HCT116 (cell line): ENCODE measurements around the gene MYL12B. TPM values are rescaled to one million over a fixed set of nuclear protein-coding genes. Genes with fewer than 3 reads are reported as not detected.

Experiments used
- ATAC-seq: fragments of 200-7000 bp; cut with Tn5 transposase; 2 replicates; pipeline ENCODE4 v1.9.1; 2020; ENCODE audit warnings: mild to moderate bottlenecking, moderate library complexity
- BruUV-seq: library from RNA; stranded (reverse); fragments of 400-500 nt; replicated peaks from 2 replicates; lab custom pipeline; 2021; lab: Mats Ljungman, UMichigan
- CTCF ChIA-PET: fragments of 300-600 bp; sonication (Branson Sonifier 250); formaldehyde crosslinking; loops from one replicate; lab custom pipeline; 2021; ENCODE audit warnings: antibody characterized with exemption; lab: Charles Lee
- POLR2A ChIA-PET: fragments of 300-600, 350-600 bp; sonication (Branson Sonifier 250); formaldehyde crosslinking; loops from one replicate; lab custom pipeline; 2021; ENCODE audit warnings: antibody characterized with exemption; lab: Charles Lee
- RAD21 ChIA-PET, 2 experiments: fragments of 300-600 bp; sonication (Branson Sonifier 250); formaldehyde crosslinking; loops; one replicate each; lab custom pipeline; 2023; ENCODE audit warnings: low total read pairs in 2 of 2; ENCODE audit not compliant: uncharacterized antibody in 2 of 2, unreplicated experiment in 2 of 2, low non-redundant PET in 1 of 2; lab: Charles Lee
- DNase-seq: peaks from one replicate; pipeline ENCODE4 v3.0.0-alpha.2; 2010; ENCODE audit warnings: low read depth, low spot score
- H2AFZ ChIP-seq: fragments of 200-600 bp; shearing (Covaris generic), sonication (generic); 2 replicates; pipeline ENCODE4 v1.6.1; 2017; ENCODE audit warnings: low read depth, mixed run types, mixed read lengths, antibody characterized with exemption, low read length; ENCODE audit not compliant: poor library complexity, severe bottlenecking
- H3K27ac ChIP-seq: 2 replicates; pipeline ENCODE4 v1.5.1; 2012; ENCODE audit warnings: low read depth, low read length
- H3K27me3 ChIP-seq: fragments of 200-600 bp; sonication (generic); 2 replicates; pipeline ENCODE4 v1.6.1; 2016; ENCODE audit warnings: mixed run types, low read length, mixed read lengths; ENCODE audit not compliant: insufficient read depth
- H3K36me3 ChIP-seq, 2 experiments: fragments of 200-500 bp in 1 of 2; fragments of 200-600 bp in 1 of 2; sonication (Bioruptor generic) in 1 of 2; sonication (generic) in 1 of 2; 2 replicates each; pipeline versions ENCODE4 v1.5.1 to v1.6.1; 2014 to 2016; ENCODE audit warnings: low read length in 2 of 2, inconsistent platforms in 1 of 2, mixed read lengths in 1 of 2, mixed run types in 1 of 2; ENCODE audit not compliant: insufficient read depth in 2 of 2, control insufficient read depth in 1 of 2
- H3K4me1 ChIP-seq, 2 experiments: fragments of 200-600 bp in 1 of 2; sonication (generic) in 1 of 2; 2 replicates each; pipeline versions ENCODE4 v1.5.1 to v1.6.1; 2012 to 2017; ENCODE audit warnings: low read length in 2 of 2, inconsistent platforms in 1 of 2, mild to moderate bottlenecking in 1 of 2, mixed read lengths in 1 of 2, mixed run types in 1 of 2, moderate library complexity in 1 of 2; ENCODE audit not compliant: insufficient read depth in 2 of 2, control insufficient read depth in 1 of 2
- H3K4me2 ChIP-seq: fragments of 200-600 bp; sonication (generic); 2 replicates; pipeline ENCODE4 v1.6.1; 2017; ENCODE audit warnings: mixed run types, low read length, mixed read lengths
- H3K4me3 ChIP-seq, 2 experiments: fragments of 200-600 bp in 1 of 2; sonication (generic) in 1 of 2; replicated peaks in 1 of 2; 2 replicates each; pipeline ENCODE4 v1.5.1; 2011 to 2016; ENCODE audit warnings: low read length in 2 of 2, control low read depth in 1 of 2, low read depth in 1 of 2, mild to moderate bottlenecking in 1 of 2, mixed read lengths in 1 of 2, mixed run types in 1 of 2
- H3K79me2 ChIP-seq: fragments of 200-600 bp; sonication (generic); 2 replicates; pipeline ENCODE4 v1.6.1; 2017; ENCODE audit warnings: mild to moderate bottlenecking, mixed run types, low read length, moderate library complexity, mixed read lengths; ENCODE audit not compliant: insufficient read depth
- H3K9ac ChIP-seq: fragments of 200-600 bp; sonication (generic); 2 replicates; pipeline ENCODE4 v1.6.1; 2016; ENCODE audit warnings: low read length, mixed read lengths
- H3K9me2 ChIP-seq: fragments of 200-600 bp; sonication (generic), shearing (Covaris generic); 2 replicates; pipeline ENCODE4 v1.6.1; 2017; ENCODE audit warnings: mixed run types, mild to moderate bottlenecking, moderate library complexity; ENCODE audit not compliant: insufficient read depth
- H3K9me3 ChIP-seq, 2 experiments: fragments of 200-500 bp in 1 of 2; fragments of 200-600 bp in 1 of 2; sonication (Bioruptor generic) in 1 of 2; sonication (generic) in 1 of 2; 2 replicates each; pipeline ENCODE4 v1.6.1; 2014 to 2017; ENCODE audit warnings: low read length in 2 of 2, mixed read lengths in 2 of 2, inconsistent platforms in 1 of 2, low read depth in 1 of 2, mild to moderate bottlenecking in 1 of 2, mixed run types in 1 of 2, moderate library complexity in 1 of 2; ENCODE audit not compliant: control insufficient read depth in 1 of 2, insufficient read depth in 1 of 2
- H4K20me1 ChIP-seq: fragments of 200-600 bp; sonication (generic), shearing (Covaris generic); 2 replicates; pipeline ENCODE4 v1.6.1; 2017; ENCODE audit warnings: mixed run types, mild to moderate bottlenecking, moderate library complexity; ENCODE audit not compliant: insufficient read depth
- ATF3 ChIP-seq: IDR thresholded peaks from 2 replicates; pipeline ENCODE4 v1.6.1; 2012
- CBX3 ChIP-seq: IDR thresholded peaks from 2 replicates; pipeline ENCODE4 v1.6.1; 2012; ENCODE audit warnings: low read depth
- CEBPB ChIP-seq: IDR thresholded peaks from 2 replicates; pipeline ENCODE4 v1.6.1; 2012; ENCODE audit warnings: low read depth
- CTCF ChIP-seq, 3 experiments: fragments of 200-600 bp in 1 of 3; sonication (generic) in 1 of 3; IDR thresholded peaks in 2 of 3; conservative IDR thresholded peaks in 1 of 3; 2 replicates each; pipeline ENCODE4 v1.5.1; 2012 to 2017; ENCODE audit warnings: low read depth in 2 of 3, low read length in 2 of 3, antibody characterized with exemption in 1 of 3, borderline replicate concordance in 1 of 3, control low read depth in 1 of 3, mild to moderate bottlenecking in 1 of 3, mixed read lengths in 1 of 3, mixed run types in 1 of 3, moderate library complexity in 1 of 3; ENCODE audit not compliant: insufficient read depth in 1 of 3
- ELF1 ChIP-seq: IDR thresholded peaks from 2 replicates; pipeline ENCODE4 v1.6.1; 2012; ENCODE audit warnings: low read depth, borderline replicate concordance
- EZH2 ChIP-seq: fragments of 200-600 bp; sonication (generic); IDR thresholded peaks from 2 replicates; pipeline ENCODE4 v1.6.1; 2017; ENCODE audit warnings: antibody characterized with exemption, mixed run types
- FOSL1 ChIP-seq: IDR thresholded peaks from 2 replicates; pipeline ENCODE4 v1.6.1; 2012; ENCODE audit warnings: low read depth
- MAX ChIP-seq: IDR thresholded peaks from 2 replicates; pipeline ENCODE4 v1.6.1; 2012
- POLR2A ChIP-seq: IDR thresholded peaks from 2 replicates; pipeline ENCODE4 v1.7.0; 2011; ENCODE audit warnings: borderline replicate concordance; ENCODE audit not compliant: insufficient read depth, insufficient read length; ENCODE audit errors: extremely low read depth
- POLR2AphosphoS5 ChIP-seq: IDR thresholded peaks from 2 replicates; pipeline ENCODE4 v1.6.1; 2011; ENCODE audit warnings: mild to moderate bottlenecking, low read depth, low read length, moderate library complexity
- RAD21 ChIP-seq: IDR thresholded peaks from 2 replicates; pipeline ENCODE4 v1.6.1; 2012; ENCODE audit warnings: low read depth, mild to moderate bottlenecking
- REST ChIP-seq: IDR thresholded peaks from 2 replicates; pipeline ENCODE4 v1.6.1; 2012; ENCODE audit warnings: low read depth
- SP1 ChIP-seq: IDR thresholded peaks from 2 replicates; pipeline ENCODE4 v1.6.1; 2012; ENCODE audit warnings: low read depth
- SRF ChIP-seq: IDR thresholded peaks from 2 replicates; pipeline ENCODE4 v1.6.1; 2012; ENCODE audit warnings: low read depth
- TCF7L2 ChIP-seq: IDR thresholded peaks from 2 replicates; pipeline ENCODE4 v1.7.0; 2011; ENCODE audit warnings: borderline replicate concordance, inconsistent platforms; ENCODE audit not compliant: insufficient read depth, insufficient read length; ENCODE audit errors: extremely low read depth
- YY1 ChIP-seq: IDR thresholded peaks from 2 replicates; pipeline ENCODE4 v1.6.1; 2011; ENCODE audit warnings: low read length, low read depth, moderate library complexity, mild to moderate bottlenecking; ENCODE audit not compliant: insufficient replicate concordance; ENCODE audit errors: extremely low read depth
- ZBTB33 ChIP-seq: IDR thresholded peaks from 2 replicates; pipeline ENCODE4 v1.6.1; 2011; ENCODE audit warnings: mild to moderate bottlenecking, low read length, moderate library complexity; ENCODE audit not compliant: insufficient replicate concordance; ENCODE audit errors: extremely low read depth
- ZFX ChIP-seq: fragments of 450-650 bp; IDR thresholded peaks from 2 replicates; pipeline ENCODE4 v1.6.1; 2017
- ZNF274 ChIP-seq: fragments of 200-500 bp; sonication (Bioruptor generic); IDR thresholded peaks from 2 replicates; pipeline ENCODE4 v1.6.1; 2014; ENCODE audit warnings: mild to moderate bottlenecking, low read depth, low read length, inconsistent platforms
- intact Hi-C: fragments of 100-400 bp; cut with micrococcal nuclease; formaldehyde crosslinking; loops from 2 replicates; pipeline ENCODE4 v1.10.0; 2022
- total RNA-seq: library from RNA; stranded (reverse); gene quantifications from one replicate; pipeline ENCODE4 v1.2.1, GENCODE V29; 2021; ENCODE audit not compliant: unreplicated experiment

MYL12B gene
- total RNA-seq, 1 experiment from 2014 or later, result 403 TPM

GRCh38 chr18:3248658-3249359, 13.1 kb upstream of the MYL12B start:
- peaks cover 7% of the 10 kb centered on the region; the same call in 1 of the 2 replicates for H4K20me1 ChIP-seq
- DNase-seq (no peak), ATAC-seq (no peak)
- H3K9ac ChIP-seq, result peak overlapping the region; percentile 95
- intact Hi-C loops, result loop anchor here (5.0 kb wide), 1 partner anchor 237 kb away; the partner anchor contains the start of gene LPIN2
- H3K79me2 ChIP-seq, result peaks cover 67% of the 10 kb centered on the region
- CTCF ChIA-PET, result interaction anchor here (3.6 kb wide), 1 partner anchor 315 kb away, joined by 43 read pairs; no protein-coding TSS in a partner anchor
- H3K9me2 ChIP-seq, result no peaks in the 10 kb centered on the region
- POLR2A ChIA-PET, result interaction anchor here (1.6 to 3.4 kb wide), 2 partner anchors 12 to 345 kb away, joined by 3 to 20 read pairs; partner anchors contain the start of gene MYL12B
- H3K27ac ChIP-seq, result peak overlapping the region; percentile 90
- peak overlapping the region; percentile 80 for H3K4me2 ChIP-seq
- no peak overlapping the region for H2AFZ ChIP-seq
- H3K36me3 ChIP-seq, result peaks cover 6 to 21% of the 10 kb centered on the region in 2 experiments; a peak in 3 of 4 replicates
- H3K4me1 ChIP-seq, result peaks cover 42 to 52% of the 10 kb centered on the region in 2 experiments
- RAD21 ChIA-PET, result no interaction called here
- peak overlapping the region; percentile 92 to 96 for H3K4me3 ChIP-seq
- TSS peak; percentile 67 for BruUV-seq
- no peaks in the 10 kb centered on the region for H3K9me3 ChIP-seq
- no peaks in the 10 kb centered on the region for H3K27me3 ChIP-seq
- no peak for TF ChIP-seq REST
- no peak for TF ChIP-seq CEBPB
- TF ChIP-seq SRF, result no peak
- no peak for TF ChIP-seq ATF3
- TF ChIP-seq TCF7L2, result no peak
- no peak for TF ChIP-seq POLR2A
- no peak for TF ChIP-seq CTCF (IDR thresholded peaks at IDR 0.05 in 2 of 3, conservative IDR thresholded peaks at IDR 0.05 in 1 of 3; ENCODE audit: borderline replicate concordance in 1 of 3, insufficient read depth in 1 of 3, low read depth in 2 of 3, low read length in 2 of 3)
- no peak for TF ChIP-seq ZFX
- no peak for TF ChIP-seq ZNF274
- no peak for TF ChIP-seq CBX3
- no peak for TF ChIP-seq MAX
- TF ChIP-seq ZBTB33, result no peak
- no peak for TF ChIP-seq POLR2AphosphoS5
- no peak for TF ChIP-seq EZH2
- TF ChIP-seq ELF1, result no peak
- TF ChIP-seq YY1, result no peak
- TF ChIP-seq SP1, result no peak
- TF ChIP-seq FOSL1, result no peak
- no peak for TF ChIP-seq RAD21
